SKM-1 treated with dmso at 0.1 percent for 144 hours (cell line): Measurements from ENCODE around the gene CACNA1D.

Source experiments
- DNase-seq: peaks from one replicate; lab custom pipeline; 2025; ENCODE audit not compliant: unreplicated experiment; lab: John Stamatoyannopoulos, UW

Gene CACNA1D

GRCh38 chr3:53837331-53837730 is 342.9 kb downstream of the CACNA1D start:
- DNase-seq = no peak

- DNase-seq = no peak
Observed at GRCh38 chr3:53841296-53841695, 346.9 kb downstream of the CACNA1D start.

- DNase-seq = no peak
Observed at GRCh38 chr3:53842436-53843194, 348.2 kb downstream of the CACNA1D start.

- DNase-seq = no peak
Observed at GRCh38 chr3:53843195-53844177, 349.1 kb downstream of the CACNA1D start.

- DNase-seq = no peak
Observed at GRCh38 chr3:53844262-53845102, 350.1 kb downstream of the CACNA1D start.

- peak; percentile 28 for DNase-seq
Observed at GRCh38 chr3:53845103-53845880, 350.9 kb downstream of the CACNA1D start.

- DNase-seq = no peak
Observed at GRCh38 chr3:53845881-53846133, 351.4 kb downstream of the CACNA1D start.

- peak; percentile 20 for DNase-seq
Observed at GRCh38 chr3:53846134-53846850, 351.9 kb downstream of the CACNA1D start, which contains the start of the genes CHDH and IL17RB. CHDH (minus strand) TSS chr3:53846419; CDS start chr3:53824008, 22,411 bp downstream. IL17RB (plus strand) TSS chr3:53846568; CDS start chr3:53846589, 21 bp downstream.

- DNase-seq = no peak
Observed at GRCh38 chr3:53846851-53847155, 352.4 kb downstream of the CACNA1D start.

GRCh38 chr3:53849916-53850315 is 355.5 kb downstream of the CACNA1D start:
- no peak for DNase-seq

- no peak for DNase-seq
Observed at GRCh38 chr3:53850895-53851294, 356.5 kb downstream of the CACNA1D start.

- DNase-seq = peak; percentile 20
Observed at GRCh38 chr3:53856964-53857363, 362.6 kb downstream of the CACNA1D start.

GRCh38 chr3:53858096-53858741 is 363.8 kb downstream of the CACNA1D start:
- DNase-seq = no peak

GRCh38 chr3:53859178-53859577 is 364.8 kb downstream of the CACNA1D start:
- DNase-seq = no peak

- no peak for DNase-seq
Observed at GRCh38 chr3:53860196-53860595, 365.8 kb downstream of the CACNA1D start.

- no peak for DNase-seq
Observed at GRCh38 chr3:53862241-53862640, 367.8 kb downstream of the CACNA1D start.

GRCh38 chr3:53863145-53863544 is 368.7 kb downstream of the CACNA1D start:
- no peak for DNase-seq
